Measurements from ENCODE around the gene BICD2. TPM values are rescaled to one million over a fixed set of nuclear protein-coding genes. Genes with fewer than 3 reads are reported as not detected.
A peak's percentile ranks its signal among the peaks of the same experiment; 100 is the strongest.

The BICD2 gene
- total and polyA plus RNA-seq, 2 of the 8 experiments (the other 6 are each of a cell fraction or from before 2014, with no cell fraction given): 6.6 to 22.8 TPM

- CTCF ChIA-PET (ENCODE audit: partially characterized antibody): interaction anchor here (0.7 to 1.7 kb wide), 6 partner anchors 10 to 141 kb away, joined by 3 to 5 read pairs (median 3); no protein-coding TSS in a partner anchor
These were observed 79.6 kb downstream of the BICD2 start for GRCh38 chr9:92685022-92685421.

More at GRCh38 chr9:92685022-92685421, 79.6 kb downstream of the BICD2 start:
- Histone ChIP-seq H2BK12ac (ENCODE audit: low read depth, low read length) (no peak overlapping the region), H3K9ac (replicated peaks in 1 of 4; ENCODE audit: extremely low read depth in 1 of 4, low read depth in 3 of 4, low read length in 3 of 4) (no peak overlapping the region), H3K4me3 (ENCODE audit: extremely low read depth in 1 of 4, insufficient read depth in 2 of 4, low read depth in 3 of 4, low read length in 4 of 4) (no peak overlapping the region), H3K79me1 (ENCODE audit: low read depth, low read length) (no peaks in the 10 kb centered on the region), H3K27me3 (replicated peaks in 1 of 4; ENCODE audit: control insufficient read depth in 3 of 4, extremely low read depth in 1 of 4, insufficient read depth in 3 of 4, low read length in 3 of 4) (no peaks in the 10 kb centered on the region), H2AFZ (ENCODE audit: low read length) (no peak overlapping the region), H4K91ac (replicated peaks; ENCODE audit: insufficient read length, low read length) (no peak overlapping the region), H3K79me2 (ENCODE audit: control insufficient read depth in 1 of 2, insufficient read depth in 2 of 2, low read length in 2 of 2) (no peaks in the 10 kb centered on the region), H3K36me3 (ENCODE audit: control insufficient read depth in 2 of 4, insufficient read depth in 4 of 4, low read length in 3 of 4) (no peaks in the 10 kb centered on the region), H3K4ac (replicated peaks; ENCODE audit: insufficient read length, low read depth, low read length) (no peak overlapping the region), H3K27ac (ENCODE audit: low read depth, low read length) (no peak overlapping the region), H3K4me1 (replicated peaks in 1 of 4; ENCODE audit: control insufficient read depth in 3 of 4, insufficient read depth in 4 of 4, low read length in 3 of 4) (peaks cover 0 to 2% (median under 1%) of the 10 kb centered on the region in 4 experiments; a peak in 2 of 7 replicates), H3K23ac (ENCODE audit: insufficient read length) (no peak overlapping the region), H4K5ac (ENCODE audit: insufficient read length, low read depth, low read length) (no peak overlapping the region), H2BK20ac (ENCODE audit: low read length) (no peak overlapping the region), H2AK5ac (ENCODE audit: low read depth, low read length) (no peak overlapping the region), H4K20me1 (replicated peaks in 1 of 2; ENCODE audit: control insufficient read depth in 1 of 2, insufficient read depth in 2 of 2, low read length in 2 of 2) (no peaks in the 10 kb centered on the region), H2BK120ac (replicated peaks; ENCODE audit: low read depth, low read length) (no peak overlapping the region), H3K4me2 (ENCODE audit: insufficient read depth in 1 of 2, low read depth in 2 of 2, low read length in 2 of 2) (no peak overlapping the region), H3K9me3 (ENCODE audit: insufficient read depth in 2 of 2, low read depth in 1 of 2, low read length in 1 of 2) (no peaks in the 10 kb centered on the region), H3K14ac (ENCODE audit: insufficient read length) (no peak overlapping the region), H3K23me2 (ENCODE audit: low read depth, low read length) (no peaks in the 10 kb centered on the region), H3K18ac (ENCODE audit: extremely low read depth, low read length) (no peak overlapping the region), H2BK5ac (ENCODE audit: low read depth, low read length) (no peak overlapping the region), H3K56ac (replicated peaks; ENCODE audit: insufficient read length, low read depth, low read length) (no peak overlapping the region), H2BK15ac (ENCODE audit: low read length) (no peak overlapping the region), H4K8ac (ENCODE audit: extremely low read depth, insufficient read depth, low read length) (no peak overlapping the region)
- WGBS, 2 experiments (ENCODE audit: extremely low coverage in 1 of 2, insufficient coverage in 1 of 2, insufficient read length in 1 of 2, insufficient replicate concordance in 2 of 2, low coverage in 1 of 2, low lambda C conversion rate in 2 of 2, missing lambda C conversion rate in 1 of 2): 86% methylated on average over 5 of the region's 5 CpGs; no CpG with 5 or more reads in 1 of the 2 experiments
- FAIRE-seq (no peak), DNase-seq (ENCODE audit: low read depth in 1 of 2, low spot score in 2 of 2) (peak in 1 of 2 experiments; percentile 43)
- POLR2A ChIA-PET (ENCODE audit: partially characterized antibody): interaction anchor here (1.2 kb wide), 1 partner anchor 15 kb away, joined by 4 read pairs; the partner anchor contains the start of gene IPPK
- TF ChIP-seq BACH1 (IDR thresholded peaks at IDR 0.05; ENCODE audit: low read length) (no peak), KDM1A (IDR thresholded peaks at IDR 0.05; ENCODE audit: borderline replicate concordance, low read length) (no peak), RNF2 (IDR thresholded peaks at IDR 0.05; ENCODE audit: borderline replicate concordance, low read depth, low read length, missing control alignments, poor library complexity, severe bottlenecking) (no peak), CEBPB (IDR thresholded peaks at IDR 0.05; ENCODE audit: low read depth, low read length) (no peak), TAF7 (optimal IDR thresholded peaks at IDR 0.05; ENCODE audit: borderline replicate concordance, low read depth, low read length) (no peak), POLR2AphosphoS5 (IDR thresholded peaks at IDR 0.05; ENCODE audit: low read depth, low read length) (no peak), TCF12 (IDR thresholded peaks at IDR 0.05; ENCODE audit: low read depth, low read length) (no peak)

All from H1 (cell line).